ENCODE measurements around the gene PRICKLE4.
A peak's percentile ranks its signal among the peaks of the same experiment; 100 is the strongest.

The PRICKLE4 gene

DNA sequence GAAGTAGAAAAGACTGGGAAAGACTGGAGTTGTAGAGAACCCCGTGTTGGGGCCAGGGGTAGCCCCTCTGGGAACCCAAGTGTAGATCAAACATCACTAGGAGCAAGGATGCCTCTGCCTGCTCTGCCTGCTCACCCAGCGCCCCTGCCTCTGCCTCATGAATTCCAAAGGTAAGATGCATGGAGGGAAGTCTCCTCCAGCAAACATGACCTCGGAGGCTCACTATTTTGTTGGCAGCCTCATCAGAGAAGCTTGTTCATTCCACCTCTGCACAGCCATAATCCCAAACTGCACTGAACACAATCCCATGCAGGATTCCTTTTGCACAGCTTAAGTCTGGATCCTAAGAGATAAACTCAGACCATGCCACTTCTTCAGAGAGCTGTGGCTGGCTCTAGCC, 5.7 kb upstream of the PRICKLE4 start:
- no peak for DNase-seq

DNA sequence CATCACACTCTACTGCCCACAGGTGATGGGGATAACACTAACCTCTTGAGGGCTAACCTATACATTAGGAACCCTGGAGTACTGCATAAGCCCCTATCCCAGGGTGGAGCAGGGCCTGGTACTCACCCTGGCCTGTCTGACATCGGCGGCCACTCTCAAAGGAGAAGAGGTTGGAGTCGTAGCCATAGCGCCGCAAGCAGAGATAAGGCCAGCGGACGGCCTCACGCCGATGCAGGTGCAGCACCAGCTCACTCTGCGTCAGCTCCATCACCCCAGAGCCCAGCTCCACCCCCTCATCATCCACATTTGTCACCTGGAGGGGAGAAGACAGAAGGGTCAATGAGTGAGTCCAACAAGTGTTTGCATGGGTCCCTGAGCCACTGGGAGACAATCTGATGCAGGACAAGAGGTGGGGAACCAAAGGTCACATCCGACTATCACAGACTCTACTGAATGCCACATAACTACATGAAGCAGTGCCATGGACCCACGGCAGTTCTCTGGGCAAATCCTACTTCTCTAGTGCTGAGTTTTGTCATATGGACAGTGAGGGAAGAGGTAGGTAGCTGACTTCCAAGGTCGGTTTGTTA, 5.2 kb upstream of the PRICKLE4 start:
- no peak for DNase-seq

DNA sequence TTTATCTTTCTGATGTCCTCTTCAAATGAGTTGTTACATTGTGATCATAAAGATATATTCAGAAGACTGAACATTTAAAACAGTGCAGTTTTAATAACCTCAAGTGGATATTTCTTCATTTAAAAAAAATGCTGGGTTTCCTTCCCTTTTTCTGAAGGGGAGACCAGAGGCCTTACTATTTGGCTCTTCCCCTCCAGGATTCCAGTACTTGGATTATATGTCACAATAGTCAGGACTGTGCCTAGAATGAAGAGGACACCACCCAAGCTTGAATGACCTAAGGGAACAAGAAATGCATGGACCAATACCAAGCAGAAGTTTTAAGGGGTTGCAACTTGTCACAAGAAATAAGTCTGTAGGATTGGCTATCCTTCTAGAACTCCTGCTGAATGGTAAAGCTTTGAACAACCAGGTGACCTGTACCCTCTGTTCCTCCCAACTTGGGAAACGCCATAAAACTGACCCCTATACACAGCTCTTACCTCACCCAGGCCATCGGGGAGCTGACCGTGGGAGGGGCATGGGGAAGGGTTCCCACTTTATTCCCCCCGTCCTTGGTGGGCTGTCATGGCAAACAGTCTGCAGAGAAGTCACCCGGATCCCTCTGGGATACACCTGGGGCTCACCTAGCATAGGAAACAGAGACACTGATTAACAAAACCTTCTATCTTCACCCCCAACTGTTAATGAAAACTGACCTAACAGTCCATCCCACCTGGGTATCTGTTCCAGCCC, 2.9 kb upstream of the PRICKLE4 start:
- DNase-seq, result no peak

DNA sequence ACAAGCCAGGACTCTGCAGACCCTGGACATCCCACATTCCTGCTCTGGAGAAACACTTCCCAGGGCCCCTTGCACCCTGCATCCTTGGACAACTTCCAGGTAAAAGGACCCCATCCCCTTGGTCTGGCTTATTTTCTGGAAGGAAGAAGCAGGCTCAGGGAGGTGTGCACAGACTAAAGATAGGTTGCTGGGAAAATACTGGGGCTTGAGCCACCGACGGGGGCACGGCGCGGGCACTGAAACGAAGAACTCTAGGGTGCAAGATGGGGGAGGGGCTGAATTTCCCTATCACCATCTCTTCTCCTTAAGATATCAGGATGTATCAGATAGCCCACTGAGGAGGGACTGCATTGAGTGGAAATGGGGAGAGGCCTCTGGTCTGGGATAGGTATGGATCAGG, 1.7 kb upstream of the PRICKLE4 start:
- no peak for DNase-seq

DNA sequence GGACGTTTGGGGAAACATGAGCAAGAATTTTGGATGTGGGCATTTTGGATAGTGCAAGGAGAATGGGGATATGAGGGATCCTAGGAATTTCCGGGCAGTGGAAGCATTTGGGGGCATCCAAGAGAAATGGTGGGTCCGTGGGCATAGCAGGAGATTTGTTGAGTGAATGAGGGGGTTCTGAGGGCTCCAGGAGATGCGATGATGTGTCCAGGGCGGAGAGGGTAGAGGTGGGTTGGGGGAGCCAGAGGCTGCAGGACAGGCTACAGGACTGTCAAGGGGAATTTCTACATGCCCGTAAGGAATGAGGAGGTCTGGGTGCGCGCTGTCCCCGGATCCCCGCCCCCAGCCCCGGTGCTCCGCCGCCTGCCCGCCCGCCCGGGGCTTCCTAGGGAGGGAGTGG, 1.2 kb upstream of the PRICKLE4 start:
- no peak for DNase-seq

DNA sequence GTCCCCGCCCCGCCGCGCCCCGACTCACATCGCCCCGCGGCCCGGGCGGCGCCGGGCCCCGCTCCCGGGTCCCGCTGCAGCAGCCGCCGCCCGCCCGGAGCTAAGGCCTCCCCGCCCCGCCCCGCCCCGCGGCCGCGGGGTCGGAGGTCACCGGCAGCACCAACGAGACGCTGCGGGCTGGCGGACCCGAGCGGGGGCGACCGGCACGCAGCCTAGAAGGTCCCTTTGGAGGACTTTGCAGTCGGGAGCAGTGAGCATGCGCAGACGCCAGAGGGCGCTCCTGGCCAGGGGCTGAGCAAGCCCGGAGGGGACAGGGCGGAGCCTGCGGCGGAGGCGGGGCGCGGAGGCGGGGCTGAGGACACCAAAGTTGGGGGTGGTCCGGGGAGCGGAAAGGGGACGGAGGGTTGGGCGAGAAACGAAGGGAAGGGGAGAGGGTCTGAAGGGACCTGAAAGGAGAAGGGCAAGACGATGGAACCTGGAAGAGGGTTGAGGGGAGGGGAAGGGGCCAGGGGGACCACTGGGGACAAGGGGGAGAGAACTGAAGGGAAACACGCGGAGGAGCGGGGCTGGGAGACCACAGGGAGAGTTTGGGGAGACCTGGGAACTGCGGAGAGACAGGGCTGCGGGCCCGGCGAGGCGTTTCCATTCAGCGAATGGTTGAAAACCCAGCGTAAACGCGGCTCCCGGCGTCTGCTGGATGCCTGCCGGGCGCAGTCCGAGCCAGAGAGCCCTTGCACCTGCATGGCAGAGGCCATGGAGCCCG, 613 bp upstream of the PRICKLE4 start, which contains the start of gene FRS3:
TSS of gene FRS3 (minus strand) at position 113 of the 763 bp plus-strand sequence. CDS start 2,913 bp downstream, outside the sequence.
- DNase-seq, result peak; percentile 100

DNA sequence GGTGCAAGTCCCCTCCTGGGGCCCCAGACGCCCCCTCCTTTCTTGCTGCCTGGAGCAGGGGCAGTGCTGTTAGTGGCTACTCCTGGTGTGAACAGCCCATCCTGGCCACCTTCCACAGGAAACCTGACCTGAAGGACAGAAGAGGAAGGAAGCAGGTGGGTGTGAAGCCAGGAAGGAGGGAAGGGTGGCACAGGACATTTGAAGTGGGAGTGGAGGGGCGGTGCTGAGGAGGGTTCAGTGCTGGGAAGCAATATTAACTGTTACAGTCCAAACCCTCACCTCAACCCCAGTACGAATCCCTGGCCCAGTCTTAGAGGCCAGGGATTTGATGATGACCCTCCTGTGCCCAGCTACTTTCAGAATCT, 766 bp downstream of the PRICKLE4 start:
- DNase-seq, result no peak

DNA sequence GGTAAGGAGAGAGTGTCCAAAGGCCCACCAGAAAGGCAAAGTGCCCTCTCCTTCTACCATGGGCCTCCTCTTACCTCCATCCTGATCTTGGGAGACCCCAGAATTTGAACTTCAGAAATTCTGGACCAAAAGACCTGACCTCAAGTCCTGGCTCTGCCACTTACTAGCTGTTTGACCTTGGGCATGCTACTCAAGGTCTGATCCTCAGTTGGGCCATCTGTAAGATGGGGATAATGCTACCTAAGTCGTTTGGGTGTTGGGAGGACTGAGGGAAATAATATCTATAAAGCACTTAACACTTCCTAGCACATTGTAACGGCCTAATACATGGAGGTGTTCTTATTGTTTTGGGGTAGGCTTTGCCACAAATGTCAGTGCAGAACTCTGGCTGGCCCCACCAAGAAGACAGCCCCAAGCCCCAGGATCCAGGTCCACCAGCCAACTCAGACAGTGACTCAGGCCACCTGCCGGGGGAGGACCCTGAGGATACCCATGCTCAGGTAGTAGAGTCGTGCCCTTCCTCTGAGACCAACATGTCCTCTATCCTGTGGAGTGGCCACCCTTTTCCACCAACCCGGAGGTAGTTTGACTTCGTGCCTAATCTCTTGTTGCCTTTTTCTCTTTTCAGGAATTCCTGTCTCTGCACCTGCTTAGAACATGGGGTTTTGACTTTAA, 2.7 kb downstream of the PRICKLE4 start:
- no peak for DNase-seq

DNA sequence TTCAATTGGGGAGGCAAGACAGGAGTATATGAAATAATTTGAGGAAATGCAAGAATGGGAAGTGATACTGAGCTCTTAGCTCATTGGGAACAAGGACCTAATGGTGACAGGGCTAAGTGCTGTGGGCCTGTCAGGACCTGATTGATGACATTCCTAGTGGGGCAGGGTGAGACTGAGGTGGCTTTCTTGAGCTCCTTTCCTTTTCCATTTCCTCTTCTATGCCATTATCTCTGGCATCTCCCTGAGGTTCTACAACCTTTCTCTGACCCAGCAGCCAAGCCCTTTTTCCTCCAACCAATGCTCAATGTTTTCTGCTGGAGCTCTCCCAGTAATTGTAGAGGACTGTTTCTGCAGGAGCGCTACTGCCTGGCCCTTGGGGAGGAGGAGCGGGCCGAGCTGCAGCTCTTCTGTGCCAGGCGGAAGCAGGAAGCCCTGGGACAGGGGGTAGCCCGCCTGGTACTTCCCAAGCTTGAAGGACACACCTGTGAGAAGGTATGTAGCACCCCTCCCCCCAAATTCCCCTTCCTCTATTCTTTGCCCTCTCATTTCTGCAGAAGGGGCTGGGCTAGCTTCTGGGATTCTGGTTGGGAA, 4.1 kb downstream of the PRICKLE4 start:
- DNase-seq, result no peak

DNA sequence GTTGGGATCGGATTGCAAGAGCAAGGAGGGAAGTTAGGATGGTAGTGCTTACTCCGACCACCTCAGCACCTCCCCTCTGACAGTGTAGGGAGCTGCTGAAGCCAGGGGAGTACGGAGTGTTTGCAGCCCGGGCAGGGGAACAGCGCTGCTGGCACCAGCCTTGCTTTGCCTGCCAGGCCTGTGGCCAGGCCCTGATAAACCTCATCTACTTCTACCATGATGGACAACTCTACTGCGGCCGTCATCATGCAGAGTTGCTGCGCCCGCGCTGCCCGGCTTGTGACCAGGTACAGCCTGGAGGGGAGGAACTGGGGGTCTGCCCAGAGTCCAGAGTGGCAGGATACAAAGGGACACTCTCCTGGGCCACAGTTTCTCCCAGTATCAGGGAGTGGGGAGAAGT, 4.7 kb downstream of the PRICKLE4 start:
- DNase-seq, result no peak

DNA sequence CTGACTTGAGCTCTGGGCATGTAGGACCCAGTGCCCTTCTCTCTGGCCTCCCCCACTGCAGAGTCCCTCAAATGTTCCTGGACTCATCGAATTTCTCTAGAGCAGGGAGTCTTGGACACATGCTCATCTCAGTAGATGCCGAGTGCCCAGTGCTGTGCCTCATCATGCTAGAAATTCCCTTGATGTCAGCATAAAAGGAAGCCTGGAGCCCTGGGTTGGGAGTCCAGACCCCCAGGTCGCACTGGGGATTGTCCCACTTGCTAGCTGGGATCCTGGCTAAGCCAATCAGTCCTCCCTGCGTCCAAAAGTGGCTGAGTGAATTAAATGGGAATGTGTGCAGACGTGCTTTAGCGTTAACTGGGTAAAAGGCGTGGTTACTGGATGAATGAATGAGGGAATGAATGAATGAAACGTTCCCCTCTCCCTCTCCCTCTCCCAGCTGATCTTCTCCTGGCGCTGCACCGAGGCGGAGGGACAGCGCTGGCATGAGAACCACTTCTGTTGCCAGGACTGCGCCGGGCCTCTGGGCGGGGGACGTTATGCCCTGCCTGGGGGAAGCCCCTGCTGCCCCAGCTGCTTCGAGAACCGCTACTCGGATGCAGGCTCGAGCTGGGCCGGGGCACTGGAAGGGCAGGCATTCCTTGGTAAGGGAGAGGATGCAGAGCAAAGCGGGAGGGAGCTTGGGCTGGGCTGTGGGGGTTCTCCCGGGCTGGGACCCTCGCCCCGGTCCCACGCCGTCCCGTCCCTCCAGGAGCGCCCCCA, 5.3 kb downstream of the PRICKLE4 start:
- DNase-seq, result peak; percentile 33

DNA sequence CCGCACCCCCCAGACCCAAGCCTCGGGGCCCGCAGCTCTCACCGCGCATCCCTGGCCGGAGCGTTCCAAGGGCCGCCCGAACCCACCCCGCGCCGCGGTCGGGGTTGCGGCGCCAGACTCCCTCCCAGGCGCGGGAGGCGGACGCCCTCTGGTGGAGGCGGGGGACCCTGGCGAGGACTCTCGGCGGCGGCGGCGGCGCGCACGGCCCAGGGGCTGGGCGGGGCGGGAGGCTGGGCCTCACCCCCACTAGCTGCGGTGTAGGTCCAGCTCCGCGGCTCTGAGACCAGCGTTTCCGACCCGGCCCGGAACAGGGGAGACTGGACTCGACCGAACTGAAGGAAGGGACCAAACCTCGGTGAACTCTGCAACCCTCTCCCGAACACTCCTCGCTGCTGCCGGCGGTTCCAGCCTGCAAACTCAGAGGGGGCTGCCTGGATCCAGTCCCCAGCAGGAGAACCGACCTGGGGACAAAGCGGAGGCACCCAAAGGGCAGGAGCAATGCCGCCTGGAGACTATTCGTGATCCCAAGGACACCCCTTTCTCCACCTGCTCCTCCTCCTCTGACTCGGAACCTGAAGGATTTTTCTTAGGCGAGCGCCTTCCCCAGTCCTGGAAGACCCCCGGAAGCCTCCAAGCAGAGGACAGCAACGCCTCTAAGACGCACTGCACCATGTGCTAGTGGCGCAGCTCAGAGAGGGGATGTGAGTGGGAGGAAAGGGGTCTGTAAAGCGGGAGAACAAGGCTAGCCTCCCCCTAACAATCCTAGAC, 6.1 kb downstream of the PRICKLE4 start:
- peak; percentile 93 for DNase-seq

DNA sequence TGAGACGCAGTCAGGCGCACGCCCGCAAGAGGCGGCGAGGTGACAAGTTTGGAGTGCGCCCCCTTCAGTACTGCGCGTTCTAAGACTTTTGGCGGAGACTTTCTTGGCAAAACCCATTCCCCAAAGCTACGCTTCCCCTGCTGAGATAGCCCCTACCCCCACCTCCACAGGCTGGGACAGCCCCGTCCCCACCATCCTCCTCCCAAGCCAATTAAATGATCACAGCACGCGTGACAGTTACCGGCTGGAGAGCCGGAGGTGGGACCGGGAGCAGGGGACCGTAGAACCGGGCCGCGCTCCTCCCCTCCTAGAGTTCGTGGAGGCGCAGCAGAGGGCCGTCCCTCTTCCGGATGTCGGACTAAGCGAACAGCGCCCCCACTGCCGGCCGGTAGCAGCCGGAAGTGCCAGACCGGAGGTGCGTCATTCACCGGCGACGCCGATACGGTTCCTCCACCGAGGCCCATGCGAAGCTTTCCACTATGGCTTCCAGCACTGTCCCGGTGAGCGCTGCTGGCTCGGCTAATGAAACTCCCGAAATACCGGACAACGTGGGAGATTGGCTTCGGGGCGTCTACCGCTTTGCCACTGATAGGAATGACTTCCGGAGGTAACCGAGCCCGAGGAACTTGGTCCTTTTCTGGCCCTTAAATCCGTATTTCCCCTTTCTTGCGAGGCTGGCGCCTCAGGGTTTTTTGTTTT, 6.8 kb downstream of the PRICKLE4 start, which contains the start of gene TOMM6:
TSS of gene TOMM6 (plus strand) at position 476 of the 699 bp plus-strand sequence. CDS start at position 480, 4 bp downstream.
- peak; percentile 96 for DNase-seq

DNA sequence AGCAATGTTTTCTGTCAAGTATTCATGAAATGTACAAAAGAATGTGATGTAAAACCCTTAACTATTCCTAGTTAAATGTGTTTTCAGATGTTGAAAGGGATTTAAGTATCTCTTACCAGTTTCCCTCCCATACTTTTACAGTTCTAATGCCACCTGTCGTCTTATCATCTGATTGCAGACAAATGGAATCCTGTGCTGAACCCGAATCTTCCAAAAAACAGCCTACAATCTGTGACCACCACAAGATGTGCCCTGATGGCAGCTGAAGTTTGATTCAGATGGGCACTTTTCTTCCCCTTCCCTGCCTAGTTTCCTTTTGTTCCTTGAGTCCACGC, 8.8 kb downstream of the PRICKLE4 start:
- DNase-seq, result no peak

DNA sequence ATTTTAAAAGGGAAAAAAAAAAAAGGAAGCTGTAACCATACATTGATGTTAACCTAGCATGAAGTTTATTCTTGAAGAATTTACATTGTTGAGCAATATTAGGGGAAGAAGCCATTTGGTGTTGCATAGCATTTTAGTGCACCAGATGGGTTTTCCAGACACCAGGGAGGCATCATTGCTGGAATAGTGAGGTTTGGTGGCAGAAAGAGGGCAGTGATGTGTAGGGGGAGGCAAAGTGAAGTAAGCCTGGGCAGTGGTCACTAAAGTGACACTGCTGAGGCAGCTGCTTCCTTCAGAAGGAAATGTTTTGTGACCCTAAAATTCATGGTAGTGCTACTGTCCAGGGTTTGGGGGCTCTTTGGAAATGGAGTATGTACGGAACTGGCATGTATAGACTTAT, 9.5 kb downstream of the PRICKLE4 start:
- DNase-seq, result no peak

DNA sequence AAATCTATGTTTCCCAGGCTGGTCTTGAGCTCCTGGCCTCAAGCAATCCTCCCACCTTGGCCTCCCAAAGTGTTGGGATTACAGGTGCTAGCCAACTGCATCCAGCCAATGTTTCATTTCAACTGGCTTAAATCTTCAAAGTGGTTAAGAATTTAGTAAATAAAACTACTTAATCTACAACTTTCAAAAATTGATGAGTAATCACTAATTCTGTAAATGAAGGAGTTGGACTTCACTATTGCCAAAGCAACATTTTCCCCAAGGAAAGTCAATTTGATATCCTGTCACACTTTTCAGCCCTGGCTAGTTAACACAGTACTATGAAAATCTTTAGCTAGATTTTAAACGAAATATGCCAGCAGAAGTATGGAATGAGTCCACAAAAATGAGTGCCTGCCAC, 10.7 kb downstream of the PRICKLE4 start:
- DNase-seq, result no peak

DNA sequence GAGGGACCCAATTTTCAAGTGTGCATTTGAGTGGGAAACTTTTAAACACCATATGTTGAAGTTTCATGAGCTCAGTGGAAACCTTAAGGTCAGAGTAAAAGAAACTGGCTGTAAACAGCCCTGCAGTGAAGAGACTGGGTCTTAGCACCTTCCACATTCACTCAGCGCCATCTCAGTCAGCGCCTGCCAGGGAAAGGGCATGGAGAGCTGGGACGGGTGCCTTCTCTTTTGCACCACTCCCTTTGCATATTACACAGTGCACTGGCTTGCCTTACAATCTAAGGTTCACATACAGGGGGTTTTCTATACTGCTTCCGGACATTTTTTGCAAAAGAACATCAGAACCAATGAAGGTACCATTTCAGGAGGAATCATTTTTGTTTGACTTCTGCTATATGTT, 11.4 kb downstream of the PRICKLE4 start:
- DNase-seq, result no peak

DNA sequence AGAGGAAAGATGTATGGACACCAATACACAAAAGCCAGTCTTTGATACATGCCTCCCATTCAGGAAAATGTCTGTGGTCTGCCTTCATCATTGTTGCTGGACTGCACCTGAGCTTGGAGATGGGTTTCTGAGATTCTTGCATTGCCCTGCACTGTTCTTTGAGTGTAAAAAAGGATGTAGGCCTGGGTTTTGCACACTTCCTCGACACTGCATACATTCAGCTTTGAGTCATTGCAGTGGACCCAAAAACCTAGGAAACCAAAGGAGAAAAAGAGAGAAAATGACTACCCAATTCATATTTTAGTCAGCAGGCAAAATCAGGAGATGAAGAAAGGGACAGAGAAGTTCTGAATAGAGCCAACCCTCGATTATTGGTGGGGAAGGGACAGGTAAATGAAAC, 15.9 kb downstream of the PRICKLE4 start:
- DNase-seq, result no peak

DNA sequence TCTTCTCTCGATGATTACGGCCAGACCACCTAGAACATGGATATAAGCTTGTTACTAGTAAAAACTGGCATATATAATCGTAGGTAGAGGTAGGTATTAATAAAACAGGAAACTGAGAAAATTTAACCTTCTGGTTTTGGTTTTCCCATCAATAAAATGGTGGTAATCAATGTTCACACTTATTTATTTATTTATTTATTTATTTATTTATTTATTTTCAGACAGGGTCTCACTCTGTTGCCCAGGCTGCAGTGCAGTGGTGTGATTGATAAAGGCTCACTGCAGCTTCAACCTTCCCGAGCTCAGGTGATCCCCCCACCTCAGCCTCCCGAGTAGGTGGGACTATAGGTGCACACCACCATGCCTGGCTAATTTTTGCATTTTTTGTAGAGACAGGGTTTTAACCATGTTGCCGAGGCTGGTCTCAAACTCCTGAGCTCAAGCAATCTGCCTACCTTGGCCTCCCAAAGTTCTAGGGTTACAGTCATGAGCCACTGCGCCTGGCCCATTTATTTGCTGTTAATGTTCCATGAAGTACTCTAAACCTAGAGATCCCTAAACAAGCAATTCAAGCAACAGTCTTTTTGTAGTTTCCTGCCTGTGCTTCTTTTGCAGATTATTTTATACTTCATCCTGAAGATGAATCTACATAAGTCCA, 18.4 kb downstream of the PRICKLE4 start:
- no peak for DNase-seq

DNA sequence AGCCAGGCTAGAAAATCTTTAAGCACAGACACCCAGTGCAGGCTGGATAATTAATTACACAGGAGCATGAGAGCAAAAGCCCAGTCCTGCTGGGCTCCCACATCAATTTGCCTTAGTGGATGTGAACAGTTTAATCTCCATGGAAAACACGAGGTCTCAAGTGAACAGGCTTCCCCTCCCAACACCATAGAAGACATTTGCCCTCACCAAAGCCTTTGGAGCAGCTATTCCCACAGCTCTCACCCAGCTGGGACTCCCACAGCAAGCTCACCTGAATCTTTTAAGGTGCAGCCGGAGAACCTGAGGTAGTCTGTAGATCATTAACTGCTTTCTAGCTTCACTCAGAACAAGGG, 19.0 kb downstream of the PRICKLE4 start:
- DNase-seq, result no peak

All from stimulated activated CD8-positive, alpha-beta memory T cell treated with anti-CD3 and anti-CD28 coated beads, Interleukin-4, amount 100 ng/mL, for 48 hours (primary cell).